GM19455 (cell line): ENCODE results near the gene DYNC2H1.

Experiments used
- ATAC-seq: cut with Tn5 transposase; IDR thresholded peaks from one replicate; pipeline ENCODE4 v1.9.1; 2021; ENCODE audit not compliant: unreplicated experiment

Gene DYNC2H1

GRCh38 chr11:103266167-103266831, 157.1 kb downstream of the DYNC2H1 start:
- ATAC-seq, result no peak

GRCh38 chr11:103272876-103273275, 163.7 kb downstream of the DYNC2H1 start:
- no peak for ATAC-seq

DNA sequence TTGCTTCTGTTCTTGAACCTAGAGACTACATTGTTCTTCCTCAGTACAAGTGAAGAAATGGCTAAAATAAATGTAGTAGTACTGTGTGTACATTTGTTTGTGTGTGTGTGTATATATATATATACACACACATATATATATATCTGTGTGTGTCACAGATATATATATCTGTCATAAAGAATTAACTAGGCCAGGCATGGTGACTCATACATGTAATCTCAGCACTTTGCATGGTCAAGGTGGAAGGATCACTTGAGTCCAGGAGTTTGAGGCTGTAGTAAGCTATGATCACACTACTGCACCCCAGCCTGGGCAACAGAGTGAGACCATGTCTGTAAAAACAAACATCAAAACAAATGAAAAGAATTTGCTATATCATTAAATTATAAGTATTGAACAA, 164.8 kb downstream of the DYNC2H1 start:
- no peak for ATAC-seq

GRCh38 chr11:103279821-103280220, 170.6 kb downstream of the DYNC2H1 start:
- ATAC-seq, result no peak

DNA sequence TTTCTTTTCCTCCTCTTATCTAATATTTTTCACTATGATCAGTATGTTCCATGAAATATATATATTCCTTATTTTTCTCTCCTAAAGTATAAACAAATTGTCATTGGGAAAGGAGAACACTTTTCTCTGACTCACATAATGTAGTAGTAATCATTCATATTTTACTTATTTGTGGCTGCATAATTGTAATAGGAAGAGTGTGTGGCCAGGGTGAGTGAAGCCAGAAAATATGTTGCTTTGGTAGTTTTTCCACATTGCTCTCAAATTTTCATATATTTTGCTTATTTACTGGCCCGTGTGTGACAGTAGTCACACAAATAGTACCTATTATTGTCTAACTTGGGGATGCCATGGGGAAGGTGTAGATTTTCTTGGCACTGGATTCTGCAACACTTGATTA, 172.1 kb downstream of the DYNC2H1 start:
- no peak for ATAC-seq

DNA sequence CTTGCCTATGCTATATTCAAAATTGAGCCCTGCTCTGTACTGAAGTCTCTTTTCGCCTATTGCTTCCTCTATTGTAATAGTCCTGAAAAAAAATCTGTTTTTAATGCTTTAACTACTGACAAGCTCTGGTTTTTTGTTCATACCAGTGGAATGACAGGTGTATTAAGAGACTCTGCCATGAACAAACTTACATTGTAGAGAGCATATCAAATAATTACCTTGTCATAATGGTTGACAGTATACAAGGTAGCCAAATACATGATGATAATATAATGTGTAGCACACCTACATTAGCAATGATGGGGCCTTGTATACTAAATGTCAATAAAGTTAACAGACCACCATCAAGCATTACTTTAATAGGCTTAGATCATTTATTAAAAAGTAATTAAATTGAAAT, 175.0 kb downstream of the DYNC2H1 start:
- no peak for ATAC-seq

GRCh38 chr11:103294516-103294915, 185.3 kb downstream of the DYNC2H1 start:
- ATAC-seq, result no peak

GRCh38 chr11:103295704-103296103, 186.5 kb downstream of the DYNC2H1 start:
- no peak for ATAC-seq

DNA sequence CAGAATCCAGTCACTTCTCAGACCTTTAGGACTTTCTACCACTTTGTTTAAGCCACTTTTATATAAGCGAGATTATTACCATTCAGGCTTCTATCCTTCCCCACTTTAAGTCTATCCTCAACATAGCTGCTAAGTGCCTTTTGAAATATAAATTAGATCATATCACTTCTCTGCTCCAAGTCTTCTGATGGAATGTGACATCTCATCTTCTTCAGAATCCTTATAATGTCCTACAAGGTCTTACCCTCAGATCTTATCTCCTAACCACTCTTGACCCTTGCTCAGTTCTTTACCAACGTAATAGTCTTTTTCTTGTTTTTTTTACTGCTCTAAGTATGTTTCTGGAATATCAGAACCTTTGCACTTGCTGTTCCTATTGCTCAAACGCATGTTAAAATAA, 188.7 kb downstream of the DYNC2H1 start:
- ATAC-seq, result no peak

DNA sequence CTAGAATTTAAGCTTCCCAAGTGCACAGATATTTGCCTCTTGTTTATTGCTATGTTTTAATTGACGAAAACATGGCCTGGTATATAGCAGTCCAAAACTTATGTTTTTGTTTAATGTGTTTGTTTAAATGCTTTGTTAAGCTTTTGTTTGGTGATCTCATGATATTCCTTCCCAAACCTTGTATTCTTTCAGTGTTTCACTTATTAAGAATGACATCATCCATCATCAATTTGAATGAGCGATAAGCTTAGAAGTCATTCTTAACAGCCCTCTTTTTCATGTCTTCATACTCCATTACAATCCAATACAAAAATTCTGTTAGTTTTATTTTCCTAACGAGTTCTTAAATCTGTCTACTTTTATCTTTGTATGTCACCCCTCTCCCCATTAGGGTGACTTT, 206.0 kb downstream of the DYNC2H1 start:
- no peak for ATAC-seq

DNA sequence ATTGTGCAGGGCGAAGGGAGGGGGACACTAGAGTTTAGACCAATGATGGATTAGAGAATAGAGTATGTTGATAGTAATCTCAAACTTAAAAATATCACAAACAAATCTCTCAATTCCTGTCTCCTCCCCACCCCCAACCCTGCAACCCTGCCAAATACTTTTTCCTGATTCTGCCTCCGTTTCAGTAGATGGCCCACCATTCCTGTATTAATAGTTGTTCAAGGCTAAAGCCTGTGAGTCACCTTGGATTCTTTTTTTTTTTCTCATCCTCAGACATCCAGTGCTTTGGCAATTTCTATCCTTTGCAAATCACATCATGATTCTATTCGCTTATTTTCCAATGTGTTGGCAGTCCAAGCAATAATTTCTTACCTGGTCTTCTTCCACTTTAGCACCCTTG, 207.9 kb downstream of the DYNC2H1 start:
- ATAC-seq, result no peak

DNA sequence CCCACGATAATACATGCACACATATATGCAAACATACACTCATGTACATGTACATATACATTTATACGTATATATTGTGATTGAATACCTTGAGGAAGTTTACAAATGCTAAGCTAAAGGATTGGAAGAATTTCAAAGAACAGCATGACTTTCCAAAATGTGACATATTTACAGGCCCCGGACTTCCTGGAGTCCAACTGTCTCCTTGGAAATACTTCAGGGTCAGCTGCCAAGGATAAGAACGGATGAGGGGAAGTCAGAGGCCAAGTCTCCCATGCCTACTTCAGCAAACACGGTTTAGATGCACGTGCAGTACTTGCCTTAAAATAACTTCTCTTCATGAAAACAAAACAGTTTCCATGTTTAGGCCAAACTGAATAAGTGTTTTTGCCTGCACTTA, 213.6 kb downstream of the DYNC2H1 start:
- no peak for ATAC-seq

- ATAC-seq, result peak; percentile 6
Observed at GRCh38 chr11:103325686-103326069, 216.5 kb downstream of the DYNC2H1 start.

GRCh38 chr11:103326070-103326794, 217.0 kb downstream of the DYNC2H1 start:
- peak; percentile 96 for ATAC-seq

DNA sequence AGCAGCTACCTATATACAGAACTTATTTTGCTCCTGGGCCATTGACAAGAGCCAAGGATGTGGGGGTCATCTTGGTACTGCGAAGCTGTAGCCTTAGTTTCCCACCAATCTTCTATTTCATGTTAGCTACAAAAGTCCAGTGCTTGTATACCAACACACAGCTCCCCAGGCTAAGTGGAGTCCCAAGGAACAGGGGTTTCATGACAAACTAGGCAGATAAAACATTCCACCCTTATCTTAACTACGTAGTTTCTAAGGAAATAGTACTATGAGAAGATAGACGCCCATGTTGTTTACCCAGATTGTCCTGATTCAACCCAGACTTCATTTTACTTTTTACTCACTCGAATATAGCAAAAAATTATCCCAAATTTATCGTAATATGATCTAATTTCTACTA, 218.5 kb downstream of the DYNC2H1 start:
- ATAC-seq, result no peak

DNA sequence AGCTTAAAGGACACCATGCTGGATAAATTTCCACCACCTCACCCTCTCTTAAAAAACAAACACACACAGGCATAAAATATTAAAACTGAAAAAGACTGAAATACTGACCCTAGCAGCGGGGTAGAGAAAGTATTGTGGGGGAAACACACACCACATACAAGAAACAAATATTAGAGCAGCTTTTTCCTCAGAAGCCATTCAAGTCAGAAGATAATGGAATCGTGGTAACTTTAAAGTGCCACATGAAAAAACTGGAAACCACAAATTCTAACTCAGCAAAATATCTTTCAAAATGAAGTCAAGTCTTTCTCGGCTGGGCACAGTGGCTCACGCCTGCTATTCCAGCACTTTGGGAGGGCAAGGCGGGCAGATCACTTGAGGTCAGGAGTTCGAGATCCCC, 223.2 kb downstream of the DYNC2H1 start:
- no peak for ATAC-seq

DNA sequence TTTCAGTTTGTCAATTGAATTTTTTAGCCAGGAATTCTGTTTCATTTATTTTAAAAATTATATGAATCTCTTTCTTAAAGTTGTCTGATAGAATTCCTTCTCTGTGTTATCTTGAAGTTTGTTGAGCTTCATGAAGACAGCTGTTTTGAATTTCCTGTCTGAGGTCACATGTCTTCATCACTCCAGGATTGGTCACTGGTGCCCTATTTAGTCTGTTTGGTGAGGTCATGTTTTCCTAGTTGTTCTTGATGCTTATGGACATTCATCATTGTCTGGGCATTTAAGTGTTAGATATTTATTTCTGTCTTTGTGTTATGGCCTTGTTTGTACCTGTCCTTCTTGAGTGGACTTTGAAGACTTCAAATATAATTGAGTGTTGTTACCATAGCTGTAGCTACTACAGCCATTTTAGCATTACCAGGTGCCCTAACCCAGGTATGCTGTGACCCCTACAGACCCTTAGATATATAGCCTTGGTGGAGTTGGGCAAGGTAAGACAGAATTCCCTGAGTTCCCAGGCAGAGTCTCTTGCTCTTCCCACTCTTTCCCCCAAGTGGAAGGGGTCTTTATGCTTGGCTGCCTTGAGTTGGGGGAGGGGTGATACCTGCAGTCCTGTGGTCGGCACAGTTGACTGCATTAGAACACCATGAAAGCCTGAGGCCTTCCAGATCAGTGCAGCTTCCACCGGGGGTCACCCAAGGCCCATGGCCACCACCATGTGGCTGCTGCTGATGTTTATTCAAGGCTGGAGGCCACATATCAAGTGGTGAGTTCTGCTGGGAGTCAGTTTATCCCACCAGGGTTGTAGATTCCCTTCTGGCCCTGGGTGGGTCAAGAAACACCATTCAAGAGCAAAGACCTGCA, 229.6 kb downstream of the DYNC2H1 start:
- ATAC-seq, result no peak

DNA sequence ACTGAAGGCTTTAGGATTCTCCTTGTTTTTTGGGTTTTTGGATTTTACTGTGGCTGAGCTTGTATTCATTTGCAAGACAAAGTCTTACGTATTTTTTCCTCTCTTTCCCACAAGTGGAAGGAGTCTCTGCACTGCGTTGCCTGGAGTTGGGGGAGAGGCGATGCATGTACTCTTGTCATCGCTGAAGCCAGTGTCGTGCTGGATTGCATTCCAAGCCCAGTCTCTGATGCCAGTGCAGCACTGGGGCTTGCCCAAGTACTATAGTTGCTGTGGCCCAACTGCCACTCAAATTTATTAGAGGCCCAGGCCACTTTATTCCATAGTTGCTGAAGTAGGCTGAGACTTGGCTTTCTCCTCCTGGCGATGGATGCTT, 230.2 kb downstream of the DYNC2H1 start:
- no peak for ATAC-seq

DNA sequence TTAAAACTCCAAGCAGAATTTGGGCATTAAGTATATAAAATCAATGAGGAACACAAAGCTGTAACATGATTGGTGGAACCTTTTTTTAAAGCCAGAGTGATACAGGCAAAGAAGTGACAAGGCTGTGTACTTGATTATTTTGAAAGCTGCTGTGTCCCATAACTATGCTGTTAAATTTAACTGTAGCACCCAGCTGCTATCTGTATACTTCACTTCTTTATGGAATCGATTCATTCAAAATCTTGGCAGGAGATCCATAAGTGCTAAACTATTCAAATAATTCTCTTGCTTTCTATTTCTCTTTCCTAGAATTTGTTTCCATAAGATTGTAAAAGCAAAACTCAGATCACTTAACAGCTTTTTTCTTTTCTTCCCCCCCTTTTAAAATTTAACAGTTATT, 231.7 kb downstream of the DYNC2H1 start:
- no peak for ATAC-seq

DNA sequence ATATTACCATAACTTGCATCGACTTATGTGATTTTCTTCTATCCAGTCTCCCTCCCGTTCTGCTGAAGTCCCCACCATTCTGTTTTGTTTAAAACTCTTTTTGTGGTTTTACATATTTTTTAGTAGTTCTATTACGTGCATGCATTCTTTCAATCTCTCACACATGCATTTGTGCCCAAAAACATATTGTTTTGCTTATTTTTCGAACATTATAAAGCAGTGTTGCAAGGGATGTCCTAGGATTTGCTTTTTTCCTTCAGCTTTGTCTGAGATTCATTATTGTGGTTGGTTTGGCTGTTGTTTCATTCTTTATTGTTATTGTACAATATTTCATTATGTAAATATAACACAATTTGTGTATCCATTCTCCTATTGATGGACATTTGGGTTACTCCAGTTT, 235.7 kb downstream of the DYNC2H1 start:
- ATAC-seq, result no peak

- no peak for ATAC-seq
Observed at GRCh38 chr11:103349595-103349994, 240.4 kb downstream of the DYNC2H1 start.

DNA sequence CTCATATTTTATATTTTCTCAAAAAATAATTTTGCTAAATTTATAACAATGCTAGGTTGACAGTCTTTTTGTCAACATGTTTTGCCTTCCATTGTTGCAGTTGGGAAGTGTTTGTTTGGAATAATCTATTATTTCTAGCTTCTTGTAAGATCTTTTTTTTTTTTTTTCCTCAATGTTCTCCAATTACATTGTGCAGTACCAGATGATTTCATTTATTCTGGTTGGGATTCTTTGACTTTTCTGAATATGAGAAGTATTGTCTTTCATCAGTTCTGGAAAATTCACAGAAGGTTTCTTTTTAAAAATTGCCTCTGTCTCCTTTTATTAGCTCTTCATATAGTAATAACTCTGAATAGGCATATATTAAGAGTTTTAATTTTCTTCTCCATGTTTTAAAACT, 245.4 kb downstream of the DYNC2H1 start:
- no peak for ATAC-seq
